22Rv1 (cell line): ENCODE data around the gene AFAP1L2.

Experiments
- H3K27ac ChIP-seq: fragments of 450-650 bp; 2 replicates; pipeline ENCODE4 v1.5.1; 2017
- ZFX ChIP-seq: fragments of 450-650 bp; IDR thresholded peaks from 2 replicates; pipeline ENCODE4 v1.6.1; 2017; ENCODE audit warnings: antibody characterized with exemption, borderline replicate concordance
- TF ChIP-seq, protein P1 (sequence below): fragments of 450-650 bp; IDR thresholded peaks from 2 replicates; pipeline ENCODE4 v1.5.1; 2017; ENCODE audit warnings: mild to moderate bottlenecking

AFAP1L2 gene

DNA sequence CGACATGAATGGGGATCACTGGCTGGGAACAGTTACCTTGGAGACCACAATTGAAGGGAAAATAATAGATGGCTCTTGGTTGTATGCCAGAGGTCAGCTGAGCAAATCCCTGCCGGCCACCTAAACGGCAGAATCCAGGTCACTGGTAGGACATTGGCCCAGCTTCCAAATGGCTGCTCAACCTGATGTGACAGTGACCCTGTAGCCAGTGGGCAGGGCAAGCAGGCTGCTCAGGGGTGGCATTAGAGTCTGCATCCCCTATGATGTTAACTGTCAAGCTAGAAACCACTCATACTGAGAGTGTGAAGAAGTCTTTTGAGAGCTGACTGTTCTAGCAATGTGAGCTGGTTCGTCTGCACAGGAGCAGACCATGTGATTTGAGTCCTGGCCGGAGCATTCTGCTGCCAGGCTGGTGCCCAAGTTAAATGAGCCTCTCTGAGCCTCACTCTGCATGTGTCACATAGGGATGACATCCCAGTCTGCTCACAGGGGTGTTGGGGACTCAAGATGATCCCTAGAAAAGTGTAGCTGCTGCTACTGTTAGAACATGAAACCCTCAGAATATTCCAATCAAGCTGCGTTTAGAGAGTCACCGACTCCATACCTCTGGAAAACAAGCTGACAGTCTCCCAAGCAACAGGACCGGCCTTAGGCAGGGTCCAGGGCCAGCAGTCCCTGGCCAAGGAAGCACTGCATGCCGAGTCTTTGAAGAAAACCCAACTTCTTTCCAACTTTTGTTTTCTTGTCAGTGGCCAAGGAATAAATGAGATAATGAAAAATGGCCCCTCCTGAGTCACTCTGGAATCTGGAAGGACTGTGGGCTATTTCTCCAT lies 95.6 kb downstream of the AFAP1L2 start:
- no peak overlapping the region for H3K27ac ChIP-seq
- TF ChIP-seq, protein P1, sequence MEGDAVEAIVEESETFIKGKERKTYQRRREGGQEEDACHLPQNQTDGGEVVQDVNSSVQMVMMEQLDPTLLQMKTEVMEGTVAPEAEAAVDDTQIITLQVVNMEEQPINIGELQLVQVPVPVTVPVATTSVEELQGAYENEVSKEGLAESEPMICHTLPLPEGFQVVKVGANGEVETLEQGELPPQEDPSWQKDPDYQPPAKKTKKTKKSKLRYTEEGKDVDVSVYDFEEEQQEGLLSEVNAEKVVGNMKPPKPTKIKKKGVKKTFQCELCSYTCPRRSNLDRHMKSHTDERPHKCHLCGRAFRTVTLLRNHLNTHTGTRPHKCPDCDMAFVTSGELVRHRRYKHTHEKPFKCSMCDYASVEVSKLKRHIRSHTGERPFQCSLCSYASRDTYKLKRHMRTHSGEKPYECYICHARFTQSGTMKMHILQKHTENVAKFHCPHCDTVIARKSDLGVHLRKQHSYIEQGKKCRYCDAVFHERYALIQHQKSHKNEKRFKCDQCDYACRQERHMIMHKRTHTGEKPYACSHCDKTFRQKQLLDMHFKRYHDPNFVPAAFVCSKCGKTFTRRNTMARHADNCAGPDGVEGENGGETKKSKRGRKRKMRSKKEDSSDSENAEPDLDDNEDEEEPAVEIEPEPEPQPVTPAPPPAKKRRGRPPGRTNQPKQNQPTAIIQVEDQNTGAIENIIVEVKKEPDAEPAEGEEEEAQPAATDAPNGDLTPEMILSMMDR, result no peak
- no peak for TF ChIP-seq ZFX

DNA sequence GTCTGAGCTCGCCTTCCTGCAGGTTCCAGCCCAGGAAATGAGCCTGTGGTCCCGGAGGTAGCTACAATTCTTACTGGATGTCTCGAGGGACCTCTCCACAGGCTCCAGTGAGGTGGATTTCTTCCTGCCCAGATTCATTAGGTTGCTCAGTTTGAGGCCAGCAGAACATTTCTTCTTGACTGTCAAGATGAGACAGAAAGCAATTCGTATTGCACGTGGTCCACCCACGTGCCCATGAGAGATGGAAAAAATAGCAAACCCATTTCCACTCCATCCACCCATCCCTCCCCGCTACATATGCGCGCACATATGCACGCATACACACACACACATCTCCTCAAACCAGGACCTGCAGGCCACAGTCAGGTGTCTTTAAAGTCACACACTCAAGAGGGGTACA lies 96.6 kb downstream of the AFAP1L2 start:
- TF ChIP-seq, protein P1, result no peak
- no peak for TF ChIP-seq ZFX
- no peak overlapping the region for H3K27ac ChIP-seq

DNA sequence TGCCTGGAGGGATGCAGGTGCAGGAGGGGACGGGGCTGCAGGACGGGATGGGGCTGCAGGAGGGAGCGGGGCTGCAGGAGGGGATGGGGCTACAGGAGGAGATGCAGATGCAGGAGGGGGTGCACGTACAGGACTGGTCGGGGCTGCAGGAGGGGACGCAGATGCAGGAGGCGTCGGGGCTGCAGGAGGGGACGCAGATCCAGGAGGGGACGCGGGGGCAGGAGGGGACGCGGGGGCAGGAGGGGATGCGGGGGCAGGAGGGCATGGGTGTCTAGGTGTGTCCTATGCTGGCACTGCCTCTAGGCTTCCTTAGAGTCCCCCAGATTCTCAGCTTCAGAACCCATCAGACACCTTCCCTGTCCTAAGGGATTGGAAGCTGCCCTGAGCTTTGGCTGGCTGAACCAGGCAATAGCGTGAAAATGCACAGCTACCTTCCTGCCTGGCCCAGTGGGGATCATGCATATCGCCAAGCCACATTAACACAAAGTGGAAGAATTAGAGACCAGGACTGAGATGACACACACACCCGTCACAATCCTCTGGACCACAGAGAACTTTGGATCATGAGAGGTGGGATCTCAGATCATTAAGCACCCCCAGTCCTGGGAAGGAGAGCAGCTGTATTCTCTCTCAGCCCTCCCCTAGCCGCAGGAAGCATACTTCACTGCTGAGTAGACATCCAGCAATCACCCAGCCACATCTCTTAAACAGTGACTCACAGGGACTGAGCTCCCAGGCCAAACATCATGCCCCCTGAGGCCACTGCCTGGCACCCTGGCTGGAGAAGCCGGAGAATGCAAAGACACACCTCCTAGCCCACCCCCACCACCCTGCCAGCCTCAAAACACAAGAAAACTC lies 98.0 kb downstream of the AFAP1L2 start:
- TF ChIP-seq ZFX, result no peak
- TF ChIP-seq, protein P1, result no peak
- no peak overlapping the region for H3K27ac ChIP-seq

DNA sequence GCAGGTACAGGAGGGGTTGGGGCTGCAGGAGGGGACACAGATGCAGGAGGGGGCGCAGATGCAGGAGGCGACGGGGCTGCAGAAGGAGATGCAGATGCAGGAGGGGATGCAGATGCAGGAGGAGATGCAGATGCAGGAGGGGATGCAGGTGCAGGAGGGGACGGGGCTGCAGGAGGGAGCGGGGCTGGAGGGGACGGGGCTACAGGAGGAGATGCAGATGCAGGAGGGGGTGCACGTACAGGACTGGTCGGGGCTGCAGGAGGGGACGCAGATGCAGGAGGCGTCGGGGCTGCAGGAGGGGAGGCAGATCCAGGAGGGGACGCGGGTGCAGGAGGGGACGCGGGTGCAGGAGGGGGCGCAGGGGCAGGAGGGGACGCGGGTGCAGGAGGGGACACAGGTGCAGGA lies 98.8 kb downstream of the AFAP1L2 start:
- no peak overlapping the region for H3K27ac ChIP-seq
- no peak for TF ChIP-seq ZFX
- TF ChIP-seq, protein P1, result no peak

DNA sequence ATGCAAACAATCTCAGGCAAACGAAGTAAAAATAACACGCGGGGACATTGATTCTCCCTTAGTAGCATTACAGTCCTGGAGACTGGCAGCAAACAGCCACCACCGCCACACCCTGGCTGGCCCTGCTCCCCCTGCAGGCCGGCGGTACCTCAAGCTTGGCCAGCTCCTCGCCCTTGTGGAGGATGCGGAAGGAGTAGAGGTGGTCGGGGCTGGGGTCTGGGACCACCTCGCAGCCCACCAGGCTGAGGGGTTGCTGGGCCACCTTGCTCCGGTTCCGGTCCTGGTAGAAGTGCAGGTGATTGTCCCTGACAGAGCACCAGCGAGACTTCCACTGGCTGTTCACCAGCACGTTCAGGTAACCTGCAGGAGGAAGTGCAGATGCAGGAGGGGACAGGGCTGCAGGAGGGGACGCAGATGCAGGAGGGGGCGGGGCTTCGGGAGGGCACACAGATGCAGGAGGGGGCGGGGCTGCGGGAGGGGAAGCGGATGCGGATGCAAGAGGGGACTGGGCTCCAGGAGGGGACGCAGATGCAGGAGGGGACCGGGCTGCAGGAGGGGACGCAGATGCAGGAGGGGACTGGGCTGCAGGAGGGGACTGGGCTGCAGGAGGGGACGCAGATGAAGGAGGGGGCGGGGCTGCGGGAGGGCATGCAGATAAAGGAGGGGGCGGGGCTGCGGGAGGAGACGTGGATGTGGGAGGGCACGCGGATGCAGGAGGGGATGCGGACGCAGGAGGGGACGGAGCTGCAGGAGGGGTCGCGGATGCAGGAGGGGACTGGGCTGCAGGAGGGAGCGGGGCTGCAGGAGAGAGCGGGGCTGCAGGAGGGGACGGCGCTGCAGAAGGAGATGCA lies 99.5 kb downstream of the AFAP1L2 start:
- no peak for TF ChIP-seq ZFX
- TF ChIP-seq, protein P1, result peak; percentile 79
- H3K27ac ChIP-seq, result peak overlapping the region; percentile 59

DNA sequence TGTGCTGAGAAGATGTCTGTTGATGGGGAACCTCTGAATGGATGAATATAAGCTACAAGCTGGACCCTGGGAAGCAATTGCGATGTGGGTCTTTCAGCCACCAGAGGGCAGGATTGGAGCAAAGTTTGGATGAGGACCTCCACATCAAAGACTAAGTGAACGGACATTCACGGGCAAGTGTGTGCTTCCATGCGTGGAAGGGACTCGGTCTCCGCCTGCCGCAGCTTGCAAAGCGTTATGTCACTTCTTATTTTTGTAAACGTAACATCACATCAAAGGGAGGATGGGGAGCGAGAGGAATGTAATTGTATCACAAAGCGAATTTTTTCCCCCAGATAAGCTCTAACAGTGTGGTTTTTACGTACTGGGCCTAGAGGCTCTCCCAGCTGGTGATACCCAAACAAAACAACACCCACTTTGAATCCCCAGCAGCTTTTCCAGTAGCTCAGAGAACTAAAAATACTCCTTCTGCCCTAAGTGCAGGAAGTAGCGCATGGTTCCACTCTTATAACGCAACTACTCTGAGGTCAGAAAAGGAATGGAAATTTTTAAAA lies 100.2 kb downstream of the AFAP1L2 start:
- TF ChIP-seq ZFX, result no peak
- TF ChIP-seq, protein P1, result no peak; the same call in none of the 2 replicates
- peak overlapping the region; percentile 59 for H3K27ac ChIP-seq
